Measurements from ENCODE around the gene SYNRG.

Gene SYNRG

GRCh38 chr17:37605813-37606505, 3.3 kb downstream of the SYNRG start:
- no peak for DNase-seq (ENCODE audit: low read depth)

GRCh38 chr17:37605081-37605480, 4.1 kb downstream of the SYNRG start:
- no peak for DNase-seq (ENCODE audit: low read depth)

GRCh38 chr17:37604556-37604955, 4.7 kb downstream of the SYNRG start:
- DNase-seq (ENCODE audit: low read depth): no peak

GRCh38 chr17:37598145-37598544, 11.1 kb downstream of the SYNRG start:
- no peak for DNase-seq (ENCODE audit: low read depth)

- no peak for DNase-seq (ENCODE audit: low read depth)
Observed at GRCh38 chr17:37592291-37592690, 16.9 kb downstream of the SYNRG start.

- DNase-seq (ENCODE audit: low read depth): no peak
Observed at GRCh38 chr17:37585066-37585465, 24.2 kb downstream of the SYNRG start.

- no peak for DNase-seq (ENCODE audit: low read depth)
Observed at GRCh38 chr17:37576281-37576680, 32.9 kb downstream of the SYNRG start.

- DNase-seq (ENCODE audit: low read depth): no peak
Observed at GRCh38 chr17:37574427-37574826, 34.8 kb downstream of the SYNRG start.

- DNase-seq (ENCODE audit: low read depth): no peak
Observed at GRCh38 chr17:37571674-37572073, 37.5 kb downstream of the SYNRG start.

- no peak for DNase-seq (ENCODE audit: low read depth)
Observed at GRCh38 chr17:37570527-37571093, 38.6 kb downstream of the SYNRG start.

- no peak for DNase-seq (ENCODE audit: low read depth)
Observed at GRCh38 chr17:37568350-37569053, 40.7 kb downstream of the SYNRG start.

GRCh38 chr17:37567538-37567937, 41.7 kb downstream of the SYNRG start:
- DNase-seq (ENCODE audit: low read depth): no peak

GRCh38 chr17:37567137-37567536, 42.1 kb downstream of the SYNRG start:
- no peak for DNase-seq (ENCODE audit: low read depth)

- DNase-seq (ENCODE audit: low read depth): no peak
Observed at GRCh38 chr17:37564252-37564651, 45.0 kb downstream of the SYNRG start.

GRCh38 chr17:37562016-37562745, 47.0 kb downstream of the SYNRG start:
- DNase-seq (ENCODE audit: low read depth): no peak

- DNase-seq (ENCODE audit: low read depth): no peak
Observed at GRCh38 chr17:37558299-37558698, 50.9 kb downstream of the SYNRG start.

- no peak for DNase-seq (ENCODE audit: low read depth)
Observed at GRCh38 chr17:37557482-37557881, 51.7 kb downstream of the SYNRG start.

- DNase-seq (ENCODE audit: low read depth): no peak
Observed at GRCh38 chr17:37555386-37555785, 53.8 kb downstream of the SYNRG start.

GRCh38 chr17:37553401-37553966, 55.7 kb downstream of the SYNRG start:
- DNase-seq (ENCODE audit: low read depth): no peak

- DNase-seq (ENCODE audit: low read depth): no peak
Observed at GRCh38 chr17:37551788-37552187, 57.4 kb downstream of the SYNRG start.

GRCh38 chr17:37547986-37548385, 61.2 kb downstream of the SYNRG start:
- DNase-seq (ENCODE audit: low read depth): no peak

GRCh38 chr17:37546302-37546701, 62.9 kb downstream of the SYNRG start:
- DNase-seq (ENCODE audit: low read depth): no peak

All from stimulated activated CD8-positive, alpha-beta memory T cell treated with anti-CD3 and anti-CD28 coated beads, Interleukin-12 subunit alpha, Interleukin-12 subunit beta, amount 100 ng/mL, for 4 hours (primary cell).